ENCODE measurements around the gene BRD4. TPM values are rescaled to one million over a fixed set of nuclear protein-coding genes. Genes with fewer than 3 reads are reported as not detected.

BRD4 gene
- total and polyA plus RNA-seq, 2 of the 13 experiments (the other 11 are each of a cell fraction or from before 2014, with no cell fraction given): 10.5 to 11.4 TPM

- TF ChIP-seq ZNF407 (CRISPR knock-in tag; IDR thresholded peaks at IDR 0.05; ENCODE audit: not compliant biosample characterization): no peak
- no peak for TF ChIP-seq ZNF282 (IDR thresholded peaks at IDR 0.05; ENCODE audit: partially characterized antibody)
- no peak for TF ChIP-seq ZNF576 (CRISPR knock-in tag; IDR thresholded peaks at IDR 0.05)
- TF ChIP-seq MYC (CRISPR knock-in tag; IDR thresholded peaks at IDR 0.05; ENCODE audit: borderline replicate concordance): peak; percentile 57
- 0 out of 2 replicates have a peak, but pooled peaks have one; percentile 32 for TF ChIP-seq ZNF615 (CRISPR knock-in tag; IDR thresholded peaks at IDR 0.05; ENCODE audit: borderline replicate concordance)
- no peak for TF ChIP-seq CERS6 (CRISPR knock-in tag; IDR thresholded peaks at IDR 0.05)
- TF ChIP-seq ZMAT3 (CRISPR knock-in tag; conservative IDR thresholded peaks at IDR 0.05): no peak
- TF ChIP-seq ZNF484 (CRISPR knock-in tag; IDR thresholded peaks at IDR 0.05; ENCODE audit: borderline replicate concordance, low read depth): no peak
- peak; percentile 76 for TF ChIP-seq FOSL2 (CRISPR knock-in tag; IDR thresholded peaks at IDR 0.05)
- no peak for TF ChIP-seq WIZ (CRISPR knock-in tag; IDR thresholded peaks at IDR 0.05)
- TF ChIP-seq ZNF143 (CRISPR knock-in tag; IDR thresholded peaks at IDR 0.05): no peak
- TF ChIP-seq ZNF616 (CRISPR knock-in tag; IDR thresholded peaks at IDR 0.05; ENCODE audit: low read depth): no peak; the same call in 1 of the 2 replicates
- peak; percentile 77 for TF ChIP-seq THAP11 (CRISPR knock-in tag; IDR thresholded peaks at IDR 0.05)
- 0 out of 2 replicates have a peak, but pooled peaks have one; percentile 38 for TF ChIP-seq ZSCAN5A (CRISPR knock-in tag; IDR thresholded peaks at IDR 0.05; ENCODE audit: borderline replicate concordance)
- no peak for TF ChIP-seq ZNF138 (CRISPR knock-in tag; IDR thresholded peaks at IDR 0.05; ENCODE audit: low read depth)
- no peak for TF ChIP-seq HNRNPH1 (optimal IDR thresholded peaks at IDR 0.05; ENCODE audit: low read depth, low read length)
- TF ChIP-seq ZNF317 (CRISPR knock-in tag; IDR thresholded peaks at IDR 0.05): no peak
- TF ChIP-seq REXO4 (CRISPR knock-in tag; IDR thresholded peaks at IDR 0.05; ENCODE audit: borderline replicate concordance): no peak
- peak; percentile 63 for TF ChIP-seq YEATS4 (CRISPR knock-in tag; IDR thresholded peaks at IDR 0.05; ENCODE audit: borderline replicate concordance)
Measured at GRCh38 chr19:15297416-15298224, 34.7 kb downstream of the BRD4 start (continued).
